LNCAP (cell line): ENCODE data around the gene POLRMT.

Experiments used
- CTCF ChIP-seq: fragments of 450-650 bp; IDR thresholded peaks from 2 replicates; pipeline ENCODE4 v1.5.1; 2017; ENCODE audit warnings: mild to moderate bottlenecking

POLRMT gene

GRCh38 chr19:621819-622218 is 11.5 kb downstream of the POLRMT start:
- TF ChIP-seq CTCF, result no peak

GRCh38 chr19:620166-620862 is 13.0 kb downstream of the POLRMT start:
- no peak for TF ChIP-seq CTCF

GRCh38 chr19:619286-620002 is 13.9 kb downstream of the POLRMT start:
- no peak for TF ChIP-seq CTCF

- TF ChIP-seq CTCF, result no peak
Observed at GRCh38 chr19:618674-619285, 14.6 kb downstream of the POLRMT start.

- TF ChIP-seq CTCF, result no peak
Observed at GRCh38 chr19:618247-618619, 15.1 kb downstream of the POLRMT start.

- no peak for TF ChIP-seq CTCF
Observed at GRCh38 chr19:617551-618246, 15.6 kb downstream of the POLRMT start.

GRCh38 chr19:616747-617526 is 16.4 kb downstream of the POLRMT start:
- TF ChIP-seq CTCF, result no peak
